ENCODE results near the gene SLC7A6. TPM values are rescaled to one million over a fixed set of nuclear protein-coding genes. Genes with fewer than 3 reads are reported as not detected.
A peak's percentile ranks its signal among the peaks of the same experiment; 100 is the strongest.
"Not testable (repeated sequence)": the region's sequence is repeated elsewhere in the genome, so short reads cannot be mapped to it uniquely, and the experiment has no call there.

SLC7A6 gene
- total RNA-seq, 3 donors from 2014 or later: 43.2 to 284 (median 65.2) TPM

- TF ChIP-seq, protein P1, sequence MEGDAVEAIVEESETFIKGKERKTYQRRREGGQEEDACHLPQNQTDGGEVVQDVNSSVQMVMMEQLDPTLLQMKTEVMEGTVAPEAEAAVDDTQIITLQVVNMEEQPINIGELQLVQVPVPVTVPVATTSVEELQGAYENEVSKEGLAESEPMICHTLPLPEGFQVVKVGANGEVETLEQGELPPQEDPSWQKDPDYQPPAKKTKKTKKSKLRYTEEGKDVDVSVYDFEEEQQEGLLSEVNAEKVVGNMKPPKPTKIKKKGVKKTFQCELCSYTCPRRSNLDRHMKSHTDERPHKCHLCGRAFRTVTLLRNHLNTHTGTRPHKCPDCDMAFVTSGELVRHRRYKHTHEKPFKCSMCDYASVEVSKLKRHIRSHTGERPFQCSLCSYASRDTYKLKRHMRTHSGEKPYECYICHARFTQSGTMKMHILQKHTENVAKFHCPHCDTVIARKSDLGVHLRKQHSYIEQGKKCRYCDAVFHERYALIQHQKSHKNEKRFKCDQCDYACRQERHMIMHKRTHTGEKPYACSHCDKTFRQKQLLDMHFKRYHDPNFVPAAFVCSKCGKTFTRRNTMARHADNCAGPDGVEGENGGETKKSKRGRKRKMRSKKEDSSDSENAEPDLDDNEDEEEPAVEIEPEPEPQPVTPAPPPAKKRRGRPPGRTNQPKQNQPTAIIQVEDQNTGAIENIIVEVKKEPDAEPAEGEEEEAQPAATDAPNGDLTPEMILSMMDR (IDR thresholded peaks at IDR 0.05): peak; percentile 11 to 26 (median 14)
- peak; percentile 20 to 53 (median 37) for TF ChIP-seq POLR2AphosphoS5 (IDR thresholded peaks at IDR 0.05)
- TF ChIP-seq POLR2A (IDR thresholded peaks at IDR 0.05): no peak
- DNase-seq (ENCODE audit: low spot score in 2 of 2): peak; percentile 40 to 72
- Histone ChIP-seq H3K4me1 (peaks cover 0 to 13% of the 10 kb centered on the region in 2 donors), H3K36me3 (no peaks in the 10 kb centered on the region), H3K9me3 (no peaks in the 10 kb centered on the region), H3K27me3 (no peaks in the 10 kb centered on the region), H3K27ac (peak overlapping the region; percentile 84 to 95), H3K4me3 (peak overlapping the region in 1 of 3 donors; percentile 15)
- intact Hi-C loops (cut with DNase I; ENCODE audit: low total_unique reads): no loop called here
Measured at GRCh38 chr16:68287276-68288251, 23.2 kb downstream of the SLC7A6 start.

DNA sequence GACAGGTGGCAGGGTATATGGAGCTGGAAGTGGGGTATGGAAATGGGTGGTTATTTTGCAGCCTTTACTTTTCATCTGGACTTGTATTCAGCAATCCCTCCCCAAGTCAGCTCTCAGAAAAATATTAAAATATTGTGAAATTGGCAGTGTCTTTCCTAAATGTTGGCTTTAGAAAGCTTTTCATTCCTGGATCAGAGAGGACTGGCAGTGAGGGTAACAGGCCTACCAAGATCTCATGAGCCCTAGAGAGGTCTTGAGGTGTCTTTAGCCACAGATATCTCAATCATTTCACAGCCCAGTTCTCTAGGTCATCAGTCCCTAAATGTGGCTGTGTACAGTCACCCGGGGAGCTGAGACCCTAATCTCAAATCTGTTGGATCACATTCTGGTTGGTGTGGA, 23.9 kb downstream of the SLC7A6 start:
- Histone ChIP-seq H3K9me3 (no peaks in the 10 kb centered on the region), H3K27me3 (no peaks in the 10 kb centered on the region), H3K27ac (peak overlapping the region; percentile 84 to 95), H3K4me3 (peak overlapping the region in 1 of 3 donors; percentile 15), H3K4me1 (peaks cover 0 to 13% of the 10 kb centered on the region in 2 donors), H3K36me3 (no peaks in the 10 kb centered on the region)
- no peak for DNase-seq (ENCODE audit: low spot score in 2 of 2)
- intact Hi-C loops (cut with DNase I; ENCODE audit: low total_unique reads): no loop called here
- TF ChIP-seq, protein P1 (IDR thresholded peaks at IDR 0.05): no peak
- TF ChIP-seq POLR2AphosphoS5 (IDR thresholded peaks at IDR 0.05) (no peak), POLR2A (IDR thresholded peaks at IDR 0.05) (no peak)

DNA sequence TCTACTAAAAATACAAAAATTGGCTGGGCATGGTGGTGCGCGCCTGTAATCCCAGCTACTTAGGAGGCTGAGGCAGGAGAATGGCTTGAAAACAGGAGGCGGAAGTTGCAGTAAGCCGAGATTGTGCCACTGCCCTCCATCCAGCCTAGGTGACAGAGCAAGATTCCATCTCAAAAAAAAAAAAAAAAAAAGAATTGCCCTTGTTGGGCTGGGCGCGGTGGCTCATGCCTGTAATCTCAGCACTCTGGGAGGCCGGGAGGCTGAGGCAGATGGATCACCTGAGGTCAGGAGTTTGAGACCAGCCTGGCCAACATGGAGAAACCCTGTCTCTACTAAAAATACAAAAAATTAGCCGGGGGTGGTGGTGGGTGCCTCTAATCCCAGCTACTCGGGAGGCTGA, 24.5 kb downstream of the SLC7A6 start:
- intact Hi-C loops (cut with DNase I; ENCODE audit: low total_unique reads): not testable (repeated sequence)

DNA sequence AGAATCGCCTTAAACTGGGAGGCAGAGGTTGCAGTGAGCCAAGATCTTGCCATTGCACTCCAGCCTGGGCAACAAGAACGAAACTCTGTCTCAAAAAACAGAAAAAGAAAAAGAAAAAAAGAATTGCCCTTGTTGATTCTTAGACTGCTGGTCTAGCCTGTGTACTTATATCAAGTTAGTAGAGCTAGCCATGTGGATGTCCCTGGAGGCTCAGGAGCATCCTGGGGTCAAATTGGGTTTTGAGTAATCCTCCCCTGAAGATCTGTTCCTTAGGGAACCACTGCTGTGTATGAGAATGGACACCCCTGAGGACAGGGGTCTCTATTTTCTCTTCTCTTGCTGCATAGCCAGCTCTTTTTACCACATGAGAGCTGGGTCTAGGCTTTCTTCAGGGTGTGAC, 24.9 kb downstream of the SLC7A6 start:
- Histone ChIP-seq H3K4me1 (peaks cover 0 to 13% of the 10 kb centered on the region in 2 donors), H3K9me3 (no peaks in the 10 kb centered on the region), H3K4me3 (no peak overlapping the region), H3K27ac (peak overlapping the region; percentile 54 to 77), H3K36me3 (no peaks in the 10 kb centered on the region), H3K27me3 (no peaks in the 10 kb centered on the region)
- intact Hi-C loops (cut with DNase I; ENCODE audit: low total_unique reads): no loop called here
- no peak for TF ChIP-seq POLR2A (IDR thresholded peaks at IDR 0.05)
- no peak for TF ChIP-seq POLR2AphosphoS5 (IDR thresholded peaks at IDR 0.05)
- TF ChIP-seq, protein P1 (IDR thresholded peaks at IDR 0.05): no peak
- no peak for DNase-seq (ENCODE audit: low spot score in 2 of 2)

More for the DNA sequence above, 24.5 kb downstream of the SLC7A6 start:
- DNase-seq (ENCODE audit: low spot score in 2 of 2); H3K9me3 ChIP-seq; H3K27me3 ChIP-seq; H3K4me3 ChIP-seq; H3K36me3 ChIP-seq: not testable (repeated sequence)
- Histone ChIP-seq H3K4me1 (peaks cover 0 to 13% of the 10 kb centered on the region in 2 donors), H3K27ac (peak overlapping the region; percentile 84 to 95)

DNA sequence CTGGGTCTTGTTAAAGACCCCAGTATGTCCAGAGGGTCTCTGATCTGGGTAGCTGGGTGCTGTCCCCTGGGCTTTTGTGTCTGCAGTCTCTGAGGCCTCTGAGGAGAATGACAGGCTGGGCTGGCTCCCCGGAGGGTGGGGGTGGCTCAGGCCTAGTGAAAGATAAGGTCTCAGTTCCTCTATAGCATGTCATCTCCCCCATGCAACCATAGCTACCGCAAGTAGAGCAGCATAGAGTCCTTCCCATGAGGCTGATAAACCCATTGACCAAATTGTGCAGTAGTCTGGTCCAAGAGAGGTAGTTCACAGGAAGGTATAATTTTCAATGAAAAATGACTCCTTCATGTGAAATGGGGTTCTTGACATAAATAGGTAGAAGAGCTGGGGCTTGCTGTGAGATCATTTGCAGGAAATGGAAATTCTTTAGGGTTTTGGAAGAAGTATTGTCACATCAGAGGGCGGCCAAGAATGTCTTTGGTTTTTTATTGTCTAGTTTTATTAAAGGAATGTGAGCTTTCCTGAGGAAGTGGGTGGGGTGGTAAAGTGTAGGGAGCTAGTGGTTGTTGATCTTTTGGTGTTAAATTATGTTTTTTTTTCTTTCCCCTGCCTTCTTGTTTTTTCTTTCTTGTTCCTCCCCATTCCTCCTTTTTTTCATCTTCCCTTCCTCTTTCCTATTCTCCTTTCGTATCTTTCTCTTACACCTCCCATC, 25.4 kb downstream of the SLC7A6 start:
- Histone ChIP-seq H3K9me3 (no peaks in the 10 kb centered on the region), H3K4me3 (no peak overlapping the region), H3K27me3 (no peaks in the 10 kb centered on the region), H3K4me1 (peaks cover 0 to 13% of the 10 kb centered on the region in 2 donors), H3K27ac (peak overlapping the region; percentile 54 to 77), H3K36me3 (no peaks in the 10 kb centered on the region)
- no peak for DNase-seq (ENCODE audit: low spot score in 2 of 2)
- intact Hi-C loops (cut with DNase I; ENCODE audit: low total_unique reads): no loop called here
- TF ChIP-seq POLR2A (IDR thresholded peaks at IDR 0.05) (no peak), POLR2AphosphoS5 (IDR thresholded peaks at IDR 0.05) (no peak)
- TF ChIP-seq, protein P1 (IDR thresholded peaks at IDR 0.05): no peak
